Liver (tissue), 9 donors: ENCODE measurements around the gene ROBO4. TPM values are rescaled to one million over a fixed set of nuclear protein-coding genes. Genes with fewer than 3 reads are reported as not detected.

Experiments used
- DNase-seq: peaks from one replicate; pipeline ENCODE4 v3.0.0-alpha.2; 2017; ENCODE audit warnings: low spot score
- H3K27ac ChIP-seq, 2 donors: one replicate each; pipeline ENCODE4 v1.7.0; 2013; ENCODE audit warnings: inconsistent platforms in 2 of 2, low read length in 2 of 2, control low read depth in 1 of 2, low read depth in 1 of 2, mild to moderate bottlenecking in 1 of 2
- H3K27me3 ChIP-seq, 4 donors: one replicate each; pipeline versions ENCODE4 v1.6.1 to v1.7.0; 2013; ENCODE audit warnings: low read length in 3 of 4, inconsistent platforms in 1 of 4, mild to moderate bottlenecking in 1 of 4, moderate library complexity in 1 of 4; ENCODE audit not compliant: control insufficient read depth in 4 of 4, insufficient read depth in 4 of 4
- H3K36me3 ChIP-seq, 4 donors: one replicate each; pipeline versions ENCODE4 v1.6.1 to v1.7.0; 2013; ENCODE audit warnings: low read length in 3 of 4, mild to moderate bottlenecking in 3 of 4, low read depth in 1 of 4, moderate library complexity in 1 of 4; ENCODE audit not compliant: control insufficient read depth in 4 of 4, insufficient read depth in 3 of 4
- H3K4me1 ChIP-seq, 4 donors: one replicate each; pipeline versions ENCODE4 v1.6.1 to v1.7.0; 2013; ENCODE audit warnings: low read length in 3 of 4, mild to moderate bottlenecking in 3 of 4, moderate library complexity in 1 of 4; ENCODE audit not compliant: control insufficient read depth in 4 of 4, insufficient read depth in 4 of 4
- H3K4me3 ChIP-seq, 3 donors: one replicate each; pipeline versions ENCODE4 v1.6.1 to v1.7.0; 2013; ENCODE audit warnings: low read length in 3 of 3, control low read depth in 1 of 3, low read depth in 1 of 3, mild to moderate bottlenecking in 1 of 3
- H3K9ac ChIP-seq, 2 donors: one replicate each; pipeline ENCODE4 v1.7.0; 2013; ENCODE audit warnings: low read length in 2 of 2, mild to moderate bottlenecking in 2 of 2, moderate library complexity in 2 of 2, control low read depth in 1 of 2, low read depth in 1 of 2
- H3K9me3 ChIP-seq, 4 donors: one replicate each; pipeline versions ENCODE4 v1.6.1 to v1.7.0; 2013; ENCODE audit warnings: low read length in 3 of 4; ENCODE audit not compliant: control insufficient read depth in 4 of 4
- EGR1 ChIP-seq, 2 donors: IDR thresholded peaks; 2 replicates each; pipeline ENCODE4 v1.6.1; 2016 to 2018; ENCODE audit warnings: antibody characterized with exemption in 2 of 2, low read depth in 2 of 2
- FOXA1 ChIP-seq: IDR thresholded peaks from 2 replicates; pipeline ENCODE4 v1.6.1; 2016; ENCODE audit warnings: antibody characterized with exemption
- FOXA2 ChIP-seq: IDR thresholded peaks from 2 replicates; pipeline ENCODE4 v1.6.1; 2016; ENCODE audit warnings: antibody characterized with exemption
- GABPA ChIP-seq, 2 donors: IDR thresholded peaks in 1 of 2; conservative IDR thresholded peaks in 1 of 2; 2 replicates each; pipeline ENCODE4 v1.6.1; 2016; ENCODE audit warnings: antibody characterized with exemption in 2 of 2, mild to moderate bottlenecking in 1 of 2, moderate library complexity in 1 of 2
- HNF4A ChIP-seq, 2 donors: conservative IDR thresholded peaks; 2 replicates each; pipeline ENCODE4 v1.6.1; 2016; ENCODE audit warnings: antibody characterized with exemption in 2 of 2, mild to moderate bottlenecking in 2 of 2
- HNF4G ChIP-seq: IDR thresholded peaks from 2 replicates; pipeline ENCODE4 v1.6.1; 2016; ENCODE audit warnings: antibody characterized with exemption
- JUND ChIP-seq, 2 donors: IDR thresholded peaks; 2 replicates each; pipeline ENCODE4 v1.6.1; 2016; ENCODE audit warnings: antibody characterized with exemption in 2 of 2
- NR2F2 ChIP-seq: IDR thresholded peaks from 2 replicates; pipeline ENCODE4 v1.6.1; 2016; ENCODE audit warnings: antibody characterized with exemption
- RAD21 ChIP-seq, 2 donors: IDR thresholded peaks; 2 replicates each; pipeline ENCODE4 v1.6.1; 2016; ENCODE audit warnings: antibody characterized with exemption in 2 of 2, mild to moderate bottlenecking in 2 of 2
- RXRA ChIP-seq, 2 donors: IDR thresholded peaks; 2 replicates each; pipeline ENCODE4 v1.6.1; 2017 to 2018; ENCODE audit warnings: antibody characterized with exemption in 2 of 2, mild to moderate bottlenecking in 1 of 2
- SP1 ChIP-seq: IDR thresholded peaks from 2 replicates; pipeline ENCODE4 v1.6.1; 2018; ENCODE audit warnings: antibody characterized with exemption, mild to moderate bottlenecking
- TAF1 ChIP-seq: conservative IDR thresholded peaks from 2 replicates; pipeline ENCODE4 v1.6.1; 2016; ENCODE audit warnings: antibody characterized with exemption, mild to moderate bottlenecking
- YY1 ChIP-seq: IDR thresholded peaks from 2 replicates; pipeline ENCODE4 v1.6.1; 2016; ENCODE audit warnings: antibody characterized with exemption, mild to moderate bottlenecking
- WGBS: extraction: QIAGEN DNeasy Blood & Tissue Kit; methylation state at CpG from one replicate; pipeline ENCODE4 v1.1.7; 2013; 5-methylcytosine and 5-hydroxymethylcytosine counted together
- polyA plus RNA-seq, 2 donors: library from polyadenylated mRNA; stranded (reverse) in 1 of 2; unstranded in 1 of 2; fragments of 200-250 nt in 1 of 2; fragments of >200 nt in 1 of 2; fragmentation: Nextera tagmentation in 1 of 2; extraction: Ambion mirVana in 1 of 2; gene quantifications; one replicate each; pipeline versions ENCODE4 v1.2.1 to v1.2.3, GENCODE V29; 2013 to 2015
- total RNA-seq, 2 donors: library from RNA; depleted of rRNA; stranded (reverse); fragments of >200 nt; gene quantifications; one replicate each; pipeline ENCODE4 v1.2.3, GENCODE V29; 2014
- TF ChIP-seq, protein P1 (sequence below): IDR thresholded peaks from 2 replicates; pipeline ENCODE4 v1.6.1; 2016; ENCODE audit warnings: antibody characterized with exemption
- TF ChIP-seq, protein P2 (sequence below): IDR thresholded peaks from 2 replicates; pipeline ENCODE4 v1.6.1; 2016; ENCODE audit warnings: antibody characterized with exemption
- TF ChIP-seq, protein P3 (sequence below): IDR thresholded peaks from 2 replicates; pipeline ENCODE4 v1.6.1; 2016; ENCODE audit warnings: antibody characterized with exemption, mild to moderate bottlenecking
- TF ChIP-seq, protein P4 (sequence below): fragments of 150-350 bp; IDR thresholded peaks from 2 replicates; pipeline ENCODE4 v1.5.1; 2017; ENCODE audit warnings: improper control_type of control experiment, low read depth, low read length; ENCODE audit not compliant: missing input control
- TF ChIP-seq, protein P5 (sequence below): IDR thresholded peaks from 2 replicates; pipeline ENCODE4 v1.6.1; 2016; ENCODE audit warnings: antibody characterized with exemption
- donor health status: healthy.
- donor health status: healthy.
- donor health status: healthy.
- donor health status: healthy.
- donor health status: healthy.

The ROBO4 gene
- total and polyA plus RNA-seq, 4 donors = 2.5 to 17.2 (median 7.6) TPM

DNA sequence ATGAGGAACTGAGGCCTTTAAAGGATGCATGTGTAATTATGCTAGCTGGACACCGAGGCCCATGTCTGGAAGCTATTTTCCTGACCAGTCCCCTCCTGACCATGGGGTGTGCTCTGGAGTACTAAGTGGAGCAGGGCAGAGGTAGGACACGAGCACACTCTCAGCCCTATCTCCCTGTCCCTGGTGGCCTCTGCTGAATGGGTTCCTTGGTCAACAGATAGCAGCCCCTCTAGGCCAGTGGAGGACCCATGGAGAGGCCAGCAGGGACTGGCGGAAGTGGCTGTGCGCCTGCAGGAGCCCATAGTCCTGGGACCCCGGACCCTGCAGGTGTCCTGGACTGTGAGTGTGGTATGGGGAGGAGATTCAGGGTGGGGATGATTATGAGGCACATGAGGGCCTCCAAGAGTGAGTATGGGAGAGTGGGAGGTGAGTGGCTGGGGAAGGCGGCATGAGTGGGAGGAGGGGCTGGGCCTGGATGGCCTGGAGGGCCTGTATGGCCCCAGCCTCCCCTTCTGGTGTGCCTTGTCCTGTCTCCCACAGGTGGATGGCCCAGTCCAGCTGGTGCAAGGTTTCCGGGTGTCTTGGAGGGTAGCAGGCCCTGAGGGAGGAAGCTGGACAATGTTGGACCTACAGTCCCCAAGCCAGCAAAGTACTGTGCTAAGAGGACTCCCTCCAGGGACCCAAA is 23.0 kb downstream of the ROBO4 start:
- Histone ChIP-seq H3K27me3 (peaks cover 0 to 10% (median 3%) of the 10 kb centered on the region in 4 donors), H3K4me1 (peaks cover 0 to 12% (median 4%) of the 10 kb centered on the region in 4 donors), H3K9me3 (peaks cover 0 to 2% (median 0%) of the 10 kb centered on the region in 4 donors), H3K27ac (no peak overlapping the region), H3K9ac (no peak overlapping the region), H3K4me3 (no peak overlapping the region), H3K36me3 (no peaks in the 10 kb centered on the region)
- DNase-seq = no peak
- 97% methylated on average over 7 of the region's 7 CpGs for WGBS
- TF ChIP-seq, protein P1, sequence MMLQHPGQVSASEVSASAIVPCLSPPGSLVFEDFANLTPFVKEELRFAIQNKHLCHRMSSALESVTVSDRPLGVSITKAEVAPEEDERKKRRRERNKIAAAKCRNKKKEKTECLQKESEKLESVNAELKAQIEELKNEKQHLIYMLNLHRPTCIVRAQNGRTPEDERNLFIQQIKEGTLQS = no peak
- TF ChIP-seq HNF4A (conservative IDR thresholded peaks at IDR 0.05) = no peak
- TF ChIP-seq JUND (IDR thresholded peaks at IDR 0.05) = no peak
- TF ChIP-seq SP1 = no peak
- no peak for TF ChIP-seq FOXA2
- TF ChIP-seq, protein P2, sequence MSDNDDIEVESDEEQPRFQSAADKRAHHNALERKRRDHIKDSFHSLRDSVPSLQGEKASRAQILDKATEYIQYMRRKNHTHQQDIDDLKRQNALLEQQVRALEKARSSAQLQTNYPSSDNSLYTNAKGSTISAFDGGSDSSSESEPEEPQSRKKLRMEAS = no peak
- TF ChIP-seq GABPA (IDR thresholded peaks at IDR 0.05 in 1 of 2, conservative IDR thresholded peaks at IDR 0.05 in 1 of 2) = no peak
- no peak for TF ChIP-seq YY1
- TF ChIP-seq, protein P3, sequence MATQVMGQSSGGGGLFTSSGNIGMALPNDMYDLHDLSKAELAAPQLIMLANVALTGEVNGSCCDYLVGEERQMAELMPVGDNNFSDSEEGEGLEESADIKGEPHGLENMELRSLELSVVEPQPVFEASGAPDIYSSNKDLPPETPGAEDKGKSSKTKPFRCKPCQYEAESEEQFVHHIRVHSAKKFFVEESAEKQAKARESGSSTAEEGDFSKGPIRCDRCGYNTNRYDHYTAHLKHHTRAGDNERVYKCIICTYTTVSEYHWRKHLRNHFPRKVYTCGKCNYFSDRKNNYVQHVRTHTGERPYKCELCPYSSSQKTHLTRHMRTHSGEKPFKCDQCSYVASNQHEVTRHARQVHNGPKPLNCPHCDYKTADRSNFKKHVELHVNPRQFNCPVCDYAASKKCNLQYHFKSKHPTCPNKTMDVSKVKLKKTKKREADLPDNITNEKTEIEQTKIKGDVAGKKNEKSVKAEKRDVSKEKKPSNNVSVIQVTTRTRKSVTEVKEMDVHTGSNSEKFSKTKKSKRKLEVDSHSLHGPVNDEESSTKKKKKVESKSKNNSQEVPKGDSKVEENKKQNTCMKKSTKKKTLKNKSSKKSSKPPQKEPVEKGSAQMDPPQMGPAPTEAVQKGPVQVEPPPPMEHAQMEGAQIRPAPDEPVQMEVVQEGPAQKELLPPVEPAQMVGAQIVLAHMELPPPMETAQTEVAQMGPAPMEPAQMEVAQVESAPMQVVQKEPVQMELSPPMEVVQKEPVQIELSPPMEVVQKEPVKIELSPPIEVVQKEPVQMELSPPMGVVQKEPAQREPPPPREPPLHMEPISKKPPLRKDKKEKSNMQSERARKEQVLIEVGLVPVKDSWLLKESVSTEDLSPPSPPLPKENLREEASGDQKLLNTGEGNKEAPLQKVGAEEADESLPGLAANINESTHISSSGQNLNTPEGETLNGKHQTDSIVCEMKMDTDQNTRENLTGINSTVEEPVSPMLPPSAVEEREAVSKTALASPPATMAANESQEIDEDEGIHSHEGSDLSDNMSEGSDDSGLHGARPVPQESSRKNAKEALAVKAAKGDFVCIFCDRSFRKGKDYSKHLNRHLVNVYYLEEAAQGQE = no peak
- no peak for TF ChIP-seq RAD21 (IDR thresholded peaks at IDR 0.05)
- TF ChIP-seq, protein P4, sequence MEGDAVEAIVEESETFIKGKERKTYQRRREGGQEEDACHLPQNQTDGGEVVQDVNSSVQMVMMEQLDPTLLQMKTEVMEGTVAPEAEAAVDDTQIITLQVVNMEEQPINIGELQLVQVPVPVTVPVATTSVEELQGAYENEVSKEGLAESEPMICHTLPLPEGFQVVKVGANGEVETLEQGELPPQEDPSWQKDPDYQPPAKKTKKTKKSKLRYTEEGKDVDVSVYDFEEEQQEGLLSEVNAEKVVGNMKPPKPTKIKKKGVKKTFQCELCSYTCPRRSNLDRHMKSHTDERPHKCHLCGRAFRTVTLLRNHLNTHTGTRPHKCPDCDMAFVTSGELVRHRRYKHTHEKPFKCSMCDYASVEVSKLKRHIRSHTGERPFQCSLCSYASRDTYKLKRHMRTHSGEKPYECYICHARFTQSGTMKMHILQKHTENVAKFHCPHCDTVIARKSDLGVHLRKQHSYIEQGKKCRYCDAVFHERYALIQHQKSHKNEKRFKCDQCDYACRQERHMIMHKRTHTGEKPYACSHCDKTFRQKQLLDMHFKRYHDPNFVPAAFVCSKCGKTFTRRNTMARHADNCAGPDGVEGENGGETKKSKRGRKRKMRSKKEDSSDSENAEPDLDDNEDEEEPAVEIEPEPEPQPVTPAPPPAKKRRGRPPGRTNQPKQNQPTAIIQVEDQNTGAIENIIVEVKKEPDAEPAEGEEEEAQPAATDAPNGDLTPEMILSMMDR = no peak
- TF ChIP-seq NR2F2 = no peak
- TF ChIP-seq RXRA (IDR thresholded peaks at IDR 0.05) = no peak
- TF ChIP-seq HNF4G = no peak
- no peak for TF ChIP-seq EGR1 (IDR thresholded peaks at IDR 0.05; ENCODE audit: low read depth in 2 of 2)
- TF ChIP-seq FOXA1 = no peak
- TF ChIP-seq TAF1 = no peak
- TF ChIP-seq, protein P5, sequence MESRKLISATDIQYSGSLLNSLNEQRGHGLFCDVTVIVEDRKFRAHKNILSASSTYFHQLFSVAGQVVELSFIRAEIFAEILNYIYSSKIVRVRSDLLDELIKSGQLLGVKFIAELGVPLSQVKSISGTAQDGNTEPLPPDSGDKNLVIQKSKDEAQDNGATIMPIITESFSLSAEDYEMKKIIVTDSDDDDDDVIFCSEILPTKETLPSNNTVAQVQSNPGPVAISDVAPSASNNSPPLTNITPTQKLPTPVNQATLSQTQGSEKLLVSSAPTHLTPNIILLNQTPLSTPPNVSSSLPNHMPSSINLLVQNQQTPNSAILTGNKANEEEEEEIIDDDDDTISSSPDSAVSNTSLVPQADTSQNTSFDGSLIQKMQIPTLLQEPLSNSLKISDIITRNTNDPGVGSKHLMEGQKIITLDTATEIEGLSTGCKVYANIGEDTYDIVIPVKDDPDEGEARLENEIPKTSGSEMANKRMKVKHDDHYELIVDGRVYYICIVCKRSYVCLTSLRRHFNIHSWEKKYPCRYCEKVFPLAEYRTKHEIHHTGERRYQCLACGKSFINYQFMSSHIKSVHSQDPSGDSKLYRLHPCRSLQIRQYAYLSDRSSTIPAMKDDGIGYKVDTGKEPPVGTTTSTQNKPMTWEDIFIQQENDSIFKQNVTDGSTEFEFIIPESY = no peak
